Smooth muscle cell of bladder (primary cell): ENCODE data around the gene EXT2. TPM values are rescaled to one million over a fixed set of nuclear protein-coding genes. Genes with fewer than 3 reads are reported as not detected.

ENCODE experiments used
- total RNA-seq: library from RNA; depleted of rRNA; stranded (reverse); fragments of >200 nt; gene quantifications from 2 replicates; pipeline ENCODE4 v1.2.3, GENCODE V29; 2014

Gene EXT2
- total RNA-seq, result 194 TPM in 2 replicates

DNA sequence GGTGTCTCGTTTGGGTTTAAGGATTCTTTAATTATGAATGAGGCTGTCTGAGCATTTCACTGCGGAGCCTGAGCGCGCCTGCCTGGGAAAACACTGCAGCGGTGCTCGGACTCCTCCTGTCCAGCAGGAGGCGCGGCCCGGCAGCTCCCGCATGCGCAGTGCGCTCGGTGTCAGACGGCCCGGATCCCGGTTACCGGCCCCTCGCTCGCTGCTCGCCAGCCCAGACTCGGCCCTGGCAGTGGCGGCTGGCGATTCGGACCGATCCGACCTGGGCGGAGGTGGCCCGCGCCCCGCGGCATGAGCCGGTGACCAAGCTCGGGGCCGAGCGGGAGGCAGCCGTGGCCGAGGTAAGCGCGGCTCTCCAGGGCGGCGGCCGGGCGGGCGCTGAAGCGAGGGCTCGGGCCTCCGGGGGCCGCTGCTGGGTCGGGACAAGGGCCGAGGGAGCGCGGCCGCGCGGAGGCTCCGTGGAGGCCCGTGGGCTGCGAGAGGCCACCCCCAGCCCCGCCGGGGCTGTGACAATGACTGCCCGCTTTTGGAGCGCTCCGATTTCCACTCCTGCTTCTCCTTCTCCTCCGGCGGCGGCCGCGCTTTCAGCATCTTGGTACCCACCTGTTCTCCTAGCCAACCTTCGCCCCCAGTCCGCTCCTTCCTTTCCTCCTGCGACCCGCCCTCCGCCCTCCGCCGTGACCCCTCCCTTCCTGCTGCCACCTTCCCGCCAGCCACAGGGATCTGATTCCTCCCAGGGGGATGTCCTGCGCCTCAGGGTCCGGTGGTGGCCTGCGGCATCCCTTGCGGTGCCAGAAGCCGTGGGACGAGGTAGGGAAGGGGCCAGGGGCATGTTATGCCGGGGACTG, at the start of gene EXT2:
Gene EXT2 (plus strand): TSS at position 173 of the 854 bp plus-strand sequence. CDS start 12,035 bp downstream, outside the sequence.

DNA sequence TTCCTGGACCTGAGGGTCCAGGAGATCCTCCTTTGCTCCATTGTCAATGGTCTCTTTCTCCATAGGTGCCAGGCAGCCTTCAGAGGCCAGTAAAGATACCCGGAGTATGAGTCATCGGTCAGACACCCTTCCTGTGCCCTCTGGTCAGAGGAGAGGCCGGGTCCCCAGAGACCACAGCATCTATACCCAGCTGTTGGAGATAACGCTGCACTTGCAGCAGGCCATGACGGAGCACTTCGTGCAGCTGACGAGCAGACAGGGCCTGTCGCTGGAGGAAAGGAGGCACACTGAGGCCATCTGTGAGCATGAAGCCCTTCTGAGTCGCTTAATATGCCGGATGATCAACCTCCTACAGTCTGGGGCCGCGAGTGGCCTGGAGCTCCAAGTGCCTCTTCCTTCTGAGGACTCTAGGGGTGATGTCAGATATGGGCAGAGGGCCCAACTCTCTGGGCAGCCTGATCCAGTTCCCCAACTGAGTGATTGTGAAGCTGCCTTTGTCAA, 47.5 kb upstream of the EXT2 start, which contains the start of gene ACCSL:
Gene ACCSL (plus strand): TSS at position 51 of the 501 bp plus-strand sequence. CDS start 56 bp downstream, at position 107.

DNA sequence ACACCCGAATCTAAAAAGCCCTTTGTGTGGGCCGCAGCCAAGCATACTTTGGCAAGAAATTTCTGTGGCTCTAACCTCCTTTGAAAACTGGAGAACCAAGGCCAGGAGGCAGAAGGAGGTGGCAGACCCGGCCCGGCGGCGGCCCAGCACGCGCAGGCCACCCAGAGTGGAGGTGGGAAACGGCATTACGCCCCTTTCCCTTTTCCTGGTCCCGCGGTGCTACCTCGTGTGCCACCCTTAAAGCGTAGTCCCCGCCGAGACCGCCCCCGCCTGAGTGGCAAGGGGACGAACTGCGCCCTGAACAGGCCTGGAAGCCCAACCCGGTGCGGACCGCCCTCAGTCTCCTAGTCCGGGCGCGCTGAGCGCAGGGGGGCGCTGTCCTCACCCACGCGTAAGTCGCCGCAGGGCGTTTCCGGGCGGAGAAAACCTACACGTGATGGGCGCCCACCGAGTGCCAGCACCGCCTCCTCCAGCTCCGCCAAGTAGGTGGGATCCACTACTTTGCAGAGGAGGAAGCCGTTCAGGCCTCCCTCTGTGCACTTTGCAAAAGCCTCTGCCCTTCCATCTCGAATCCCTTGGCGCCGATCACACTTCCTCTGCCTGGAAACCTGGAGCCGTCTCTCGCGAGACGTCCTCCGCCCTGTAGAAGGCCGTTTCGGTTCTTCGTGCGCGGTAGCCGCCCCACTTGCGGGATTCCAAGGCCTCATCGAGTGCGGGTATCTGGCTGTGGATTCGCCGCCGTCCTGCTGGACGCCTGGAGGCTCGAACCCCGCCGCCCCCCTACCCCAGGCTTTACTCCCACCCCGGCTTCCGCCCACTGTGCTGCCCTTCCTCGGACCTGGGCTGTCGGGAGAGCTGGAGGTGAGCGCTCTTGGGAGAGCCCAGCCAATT, 29.4 kb upstream of the EXT2 start, which contains the start of gene ACCS:
Gene ACCS (plus strand): TSS at position 430 of the 891 bp plus-strand sequence. CDS start 1,358 bp downstream, outside the sequence.

Other genes starting within 250 kb of the EXT2 start
- gene ALKBH3, start 214.8 kb upstream of the EXT2 start, total RNA-seq, result 36.5 and 42.4 TPM in 2 replicates
- 10.5 and 11.5 TPM in 2 replicates for gene C11orf96, start 153.0 kb upstream of the EXT2 start, total RNA-seq
- under 0.01 TPM in 1 of 2 replicates, not detected in the other for gene ACCSL, start 47.7 kb upstream of the EXT2 start, total RNA-seq
- gene ACCS, start 29.4 kb upstream of the EXT2 start, total RNA-seq, result 8.7 and 15.7 TPM in 2 replicates
- under 0.01 TPM in 1 of 2 replicates, not detected in the other for gene ALX4, start 214.5 kb downstream of the EXT2 start, total RNA-seq